Suprapubic skin (tissue), 4 donors: ENCODE measurements around the gene COX10.
"Not testable (repeated sequence)": the region's sequence is repeated elsewhere in the genome, so short reads cannot be mapped to it uniquely, and the experiment has no call there.

Experiments
- EP300 ChIP-seq: sonication (generic); formaldehyde crosslinking; IDR thresholded peaks from one replicate; pipeline ENCODE4 v1.6.1; 2017; ENCODE audit warnings: antibody characterized with exemption
- POLR2A ChIP-seq, 2 donors: fragments of 450-650 bp; IDR thresholded peaks; one replicate each; pipeline ENCODE4 v1.6.1; 2017; ENCODE audit warnings: antibody characterized with exemption in 2 of 2, mild to moderate bottlenecking in 2 of 2, moderate library complexity in 2 of 2
- POLR2AphosphoS5 ChIP-seq, 3 donors: sonication (generic); formaldehyde crosslinking; IDR thresholded peaks; one replicate each; pipeline ENCODE4 v1.6.1; 2017; ENCODE audit warnings: antibody characterized with exemption in 3 of 3
- TF ChIP-seq, protein P1 (sequence below), 2 donors: fragments of 200-600 bp in 1 of 2; fragments of 450-650 bp in 1 of 2; sonication (generic) in 1 of 2; IDR thresholded peaks; one replicate each; pipeline ENCODE4 v1.5.1; 2016 to 2019; ENCODE audit warnings: antibody characterized with exemption in 2 of 2, mild to moderate bottlenecking in 1 of 2, moderate library complexity in 1 of 2

DNA sequence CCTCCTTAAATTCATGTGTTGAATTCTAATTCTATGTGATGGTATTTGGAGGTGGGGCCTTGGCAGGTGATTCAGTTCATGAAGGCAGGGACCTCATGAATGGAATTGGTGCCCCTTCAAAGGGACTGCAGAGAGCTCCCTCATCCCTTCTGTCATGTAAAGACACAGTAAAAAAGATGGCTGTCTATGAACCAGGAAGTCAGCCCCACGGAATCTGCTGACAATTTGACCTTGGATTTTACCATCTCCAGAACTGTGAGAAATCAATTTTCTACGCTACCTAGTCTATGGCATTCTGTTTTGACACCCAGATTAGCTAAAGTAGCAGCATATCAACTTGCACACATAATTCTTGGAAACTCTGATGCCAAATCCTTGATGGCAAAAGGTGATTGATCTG is 165.7 kb downstream of the COX10 start:
- TF ChIP-seq, protein P1, sequence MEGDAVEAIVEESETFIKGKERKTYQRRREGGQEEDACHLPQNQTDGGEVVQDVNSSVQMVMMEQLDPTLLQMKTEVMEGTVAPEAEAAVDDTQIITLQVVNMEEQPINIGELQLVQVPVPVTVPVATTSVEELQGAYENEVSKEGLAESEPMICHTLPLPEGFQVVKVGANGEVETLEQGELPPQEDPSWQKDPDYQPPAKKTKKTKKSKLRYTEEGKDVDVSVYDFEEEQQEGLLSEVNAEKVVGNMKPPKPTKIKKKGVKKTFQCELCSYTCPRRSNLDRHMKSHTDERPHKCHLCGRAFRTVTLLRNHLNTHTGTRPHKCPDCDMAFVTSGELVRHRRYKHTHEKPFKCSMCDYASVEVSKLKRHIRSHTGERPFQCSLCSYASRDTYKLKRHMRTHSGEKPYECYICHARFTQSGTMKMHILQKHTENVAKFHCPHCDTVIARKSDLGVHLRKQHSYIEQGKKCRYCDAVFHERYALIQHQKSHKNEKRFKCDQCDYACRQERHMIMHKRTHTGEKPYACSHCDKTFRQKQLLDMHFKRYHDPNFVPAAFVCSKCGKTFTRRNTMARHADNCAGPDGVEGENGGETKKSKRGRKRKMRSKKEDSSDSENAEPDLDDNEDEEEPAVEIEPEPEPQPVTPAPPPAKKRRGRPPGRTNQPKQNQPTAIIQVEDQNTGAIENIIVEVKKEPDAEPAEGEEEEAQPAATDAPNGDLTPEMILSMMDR (IDR thresholded peaks at IDR 0.05) = not testable (repeated sequence)
- not testable (repeated sequence) for TF ChIP-seq POLR2A (IDR thresholded peaks at IDR 0.05); POLR2AphosphoS5 (IDR thresholded peaks at IDR 0.05); EP300
